Measurements from ENCODE around the gene PRR20G. TPM values are rescaled to one million over a fixed set of nuclear protein-coding genes. Genes with fewer than 3 reads are reported as not detected.

The PRR20G gene
- polyA plus RNA-seq = not detected

GRCh38 chr3:127287840-127288239, at the start of gene PRR20G:
PRR20G (minus strand) TSS chr3:127288046; CDS start chr3:127287365, 681 bp downstream.
- Mint-ChIP-seq H3K9me3 (peaks cover 3 to 8% (median 3%) of the 10 kb centered on the region in 3 donors), H3K27ac (peak within 1 kb of the TSS in 1 of 3 donors; percentile 71), H3K36me3 (no peaks in the 10 kb centered on the region), H3K4me1 (no peaks in the 10 kb centered on the region), H3K4me3 (no peak within 1 kb of the TSS), H3K27me3 (peaks cover 4% of the 10 kb centered on the region)

DNA sequence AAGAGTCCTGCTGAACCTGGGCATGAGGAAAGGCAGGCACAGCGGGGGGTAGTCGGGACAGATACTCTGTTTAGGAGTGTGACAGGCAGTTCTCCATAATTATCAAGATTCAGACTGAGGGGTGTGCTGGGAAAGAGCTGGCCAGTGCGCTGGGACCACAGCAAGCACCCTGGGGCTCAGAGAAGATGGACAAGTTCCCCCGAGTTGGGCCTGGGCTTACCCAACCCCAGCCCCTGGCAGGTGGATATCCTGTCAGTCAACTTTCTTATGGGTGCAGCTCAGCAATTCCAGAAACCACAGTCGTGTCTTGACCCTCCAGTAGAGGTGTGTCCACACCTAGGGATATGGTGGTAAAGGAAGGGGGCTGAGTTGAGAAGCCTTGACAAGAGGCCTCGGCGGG, 49.2 kb upstream of the PRR20G start:
- Mint-ChIP-seq H3K27me3 (peaks cover 10% of the 10 kb centered on the region), H3K4me3 (no peak overlapping the region)

GRCh38 chr3:127336101-127336500, 48.3 kb upstream of the PRR20G start:
- Mint-ChIP-seq H3K36me3 (peaks cover 1% of the 10 kb centered on the region), H3K4me3 (no peak overlapping the region), H3K4me1 (no peaks in the 10 kb centered on the region), H3K27ac (no peak overlapping the region), H3K9me3 (peaks cover 5 to 24% (median 17%) of the 10 kb centered on the region in 3 donors), H3K27me3 (peaks cover 10% of the 10 kb centered on the region)

More for the DNA sequence above, 49.2 kb upstream of the PRR20G start:
- Mint-ChIP-seq H3K9me3 (peaks cover 3 to 24% (median 15%) of the 10 kb centered on the region in 3 donors), H3K36me3 (no peaks in the 10 kb centered on the region), H3K27ac (no peak overlapping the region), H3K4me1 (no peaks in the 10 kb centered on the region)

DNA sequence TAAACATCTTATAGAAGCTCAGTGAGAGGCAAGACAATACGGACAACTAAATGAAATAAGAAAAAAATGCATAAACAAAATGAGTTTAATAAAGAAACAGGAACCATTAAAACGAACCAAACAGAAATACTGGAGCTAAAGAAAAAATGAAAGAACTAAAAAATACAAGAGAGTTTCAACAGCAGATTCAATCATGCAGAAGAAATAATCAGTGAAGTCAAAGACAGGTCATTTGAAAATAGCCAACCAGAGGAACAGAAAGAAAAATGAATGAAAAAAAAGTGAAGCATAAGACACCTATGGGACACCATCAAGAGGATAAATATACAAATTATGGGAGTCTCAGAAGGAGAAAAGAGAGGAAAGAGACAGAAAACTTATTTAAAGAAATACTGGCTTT, 42.5 kb upstream of the PRR20G start:
- Mint-ChIP-seq H3K9me3 (peaks cover 3 to 26% (median 20%) of the 10 kb centered on the region in 3 donors), H3K27ac (no peak overlapping the region), H3K4me3 (peak overlapping the region in 1 of 4 donors; percentile 7), H3K36me3 (peaks cover 1% of the 10 kb centered on the region), H3K4me1 (peaks cover 0 to 2% (median 0%) of the 10 kb centered on the region in 3 donors), H3K27me3 (peaks cover 1% of the 10 kb centered on the region)

DNA sequence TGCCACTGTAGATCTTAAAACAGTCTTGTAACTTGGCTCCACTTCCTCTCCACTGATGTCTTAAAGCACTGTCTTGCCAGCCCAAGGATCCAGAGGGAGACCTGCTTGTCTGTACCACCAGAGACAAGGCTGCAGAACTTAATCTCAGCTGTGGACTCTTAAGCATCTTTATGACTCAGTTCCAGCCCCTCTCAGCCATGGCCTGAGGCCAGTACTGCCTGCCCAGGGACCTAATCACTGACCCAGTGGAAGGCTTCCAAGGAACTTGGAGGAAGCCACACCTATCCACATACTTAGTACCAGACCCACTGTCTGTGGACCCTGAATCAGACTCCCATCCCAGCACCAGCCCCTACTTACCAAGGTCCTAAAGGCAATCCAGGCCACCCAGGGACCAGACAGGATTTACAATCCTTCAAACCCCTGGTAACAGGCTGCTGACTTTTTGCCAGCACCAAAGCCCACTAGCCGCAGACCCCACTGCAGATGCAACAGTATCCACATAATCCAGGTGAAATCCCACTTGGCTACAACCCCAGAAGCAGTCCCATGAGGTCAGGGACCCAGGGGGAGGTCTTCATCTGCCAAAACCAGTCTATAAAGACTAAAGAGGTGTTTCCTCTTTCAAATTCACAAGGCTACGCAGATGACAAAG, 41.9 kb upstream of the PRR20G start:
- H3K27ac Mint-ChIP-seq = no peak overlapping the region
- peaks cover 6% of the 10 kb centered on the region for H3K27me3 Mint-ChIP-seq
- no peak overlapping the region for H3K4me3 Mint-ChIP-seq
- H3K9me3 Mint-ChIP-seq = peaks cover 2 to 23% (median 19%) of the 10 kb centered on the region in 3 donors
- H3K4me1 Mint-ChIP-seq = peaks cover 0 to 2% (median 0%) of the 10 kb centered on the region in 3 donors
- H3K36me3 Mint-ChIP-seq = peaks cover 1% of the 10 kb centered on the region

GRCh38 chr3:127328421-127328820, 40.6 kb upstream of the PRR20G start:
- Mint-ChIP-seq H3K4me1 (peaks cover 0 to 2% (median 0%) of the 10 kb centered on the region in 3 donors), H3K27me3 (peaks cover 11% of the 10 kb centered on the region), H3K4me3 (no peak overlapping the region), H3K9me3 (peaks cover 1 to 17% (median 16%) of the 10 kb centered on the region in 3 donors), H3K27ac (no peak overlapping the region), H3K36me3 (peaks cover 1% of the 10 kb centered on the region)

DNA sequence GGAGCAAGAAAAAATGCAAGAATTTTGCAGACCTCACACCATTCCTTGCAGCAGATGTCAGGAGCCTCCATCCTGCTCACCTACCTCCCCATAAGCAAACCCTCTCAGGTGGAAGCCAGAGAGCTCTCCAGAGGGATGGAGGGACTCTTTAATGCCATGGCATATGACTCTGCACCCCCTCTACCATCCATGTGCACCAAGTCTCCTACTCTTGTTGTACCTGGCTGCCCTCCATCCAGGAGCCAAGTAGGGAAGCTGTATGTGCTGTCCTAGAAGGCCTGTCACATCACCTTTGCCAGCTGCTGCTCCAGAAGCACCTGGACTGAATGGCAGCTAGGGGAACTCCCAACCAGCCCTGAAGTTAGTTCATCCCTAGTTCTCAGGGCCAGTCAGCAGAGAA, 38.5 kb upstream of the PRR20G start:
- Mint-ChIP-seq H3K36me3 (peaks cover 1% of the 10 kb centered on the region), H3K4me3 (no peak overlapping the region), H3K9me3 (peaks cover 2 to 5% (median 5%) of the 10 kb centered on the region in 3 donors), H3K4me1 (peaks cover 0 to 2% (median 0%) of the 10 kb centered on the region in 3 donors), H3K27me3 (peaks cover 10% of the 10 kb centered on the region), H3K27ac (no peak overlapping the region)

DNA sequence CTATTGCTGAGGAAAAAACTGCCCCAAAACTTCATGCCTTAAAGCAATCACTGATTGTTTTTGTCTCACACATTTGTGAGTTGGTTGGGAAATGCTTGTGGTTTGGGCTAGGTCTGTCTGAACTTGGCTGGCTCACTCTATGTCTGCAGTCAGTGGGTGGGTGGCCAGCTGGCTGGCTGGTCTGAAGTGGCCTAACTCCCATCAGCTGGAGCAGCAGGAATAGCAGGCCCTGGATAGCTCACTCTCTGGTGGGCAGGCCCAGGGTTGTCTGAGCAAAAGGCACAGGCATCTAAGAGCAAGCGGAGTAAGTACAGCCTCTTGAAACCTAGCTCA, 37.7 kb upstream of the PRR20G start:
- H3K4me3 Mint-ChIP-seq = no peak overlapping the region
- H3K27me3 Mint-ChIP-seq = peaks cover 10% of the 10 kb centered on the region
- H3K36me3 Mint-ChIP-seq = peaks cover 1% of the 10 kb centered on the region
- no peak overlapping the region for H3K27ac Mint-ChIP-seq
- H3K9me3 Mint-ChIP-seq = peaks cover 2 to 7% (median 7%) of the 10 kb centered on the region in 3 donors
- peaks cover 0 to 2% (median 0%) of the 10 kb centered on the region in 3 donors for H3K4me1 Mint-ChIP-seq

GRCh38 chr3:127324913-127325628, 37.2 kb upstream of the PRR20G start:
- Mint-ChIP-seq H3K4me1 (peaks cover 0 to 2% (median 0%) of the 10 kb centered on the region in 3 donors), H3K27me3 (peaks cover 10% of the 10 kb centered on the region), H3K9me3 (peaks cover 2 to 7% (median 5%) of the 10 kb centered on the region in 3 donors), H3K4me3 (no peak overlapping the region), H3K36me3 (peaks cover 1% of the 10 kb centered on the region), H3K27ac (no peak overlapping the region)

DNA sequence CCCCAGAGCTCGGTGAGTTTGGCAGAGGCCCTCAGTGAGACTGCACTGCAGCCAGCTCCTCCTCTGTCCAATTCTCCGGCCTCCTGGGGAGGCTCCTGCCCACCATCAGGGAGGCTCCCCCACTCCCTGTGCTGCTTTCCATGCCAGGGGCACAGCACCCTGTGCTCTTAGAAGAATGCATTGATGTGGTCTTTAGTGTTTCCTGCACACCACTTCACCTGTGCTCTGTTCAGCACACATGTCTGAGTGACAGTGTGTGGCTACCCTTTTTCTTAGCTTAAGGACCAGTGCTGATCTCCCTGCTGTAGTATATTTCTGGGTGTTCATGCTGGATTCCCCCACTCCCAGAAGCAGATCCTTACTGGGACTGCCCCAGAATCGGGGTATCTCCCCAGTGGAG, 36.2 kb upstream of the PRR20G start:
- H3K36me3 Mint-ChIP-seq = peaks cover 1% of the 10 kb centered on the region
- H3K4me1 Mint-ChIP-seq = peaks cover 0 to 2% (median 0%) of the 10 kb centered on the region in 3 donors
- H3K27ac Mint-ChIP-seq = no peak overlapping the region
- peaks cover 10% of the 10 kb centered on the region for H3K27me3 Mint-ChIP-seq
- peaks cover 2 to 7% (median 5%) of the 10 kb centered on the region in 3 donors for H3K9me3 Mint-ChIP-seq
- H3K4me3 Mint-ChIP-seq = no peak overlapping the region

- H3K36me3 Mint-ChIP-seq = peaks cover 1% of the 10 kb centered on the region
- peaks cover 0 to 2% (median 0%) of the 10 kb centered on the region in 3 donors for H3K4me1 Mint-ChIP-seq
- H3K4me3 Mint-ChIP-seq = no peak overlapping the region
- H3K27ac Mint-ChIP-seq = no peak overlapping the region
- peaks cover 3 to 7% (median 5%) of the 10 kb centered on the region in 3 donors for H3K9me3 Mint-ChIP-seq
- H3K27me3 Mint-ChIP-seq = peaks cover 10% of the 10 kb centered on the region
Measured at GRCh38 chr3:127323581-127323980, 35.7 kb upstream of the PRR20G start.

GRCh38 chr3:127321371-127321770, 33.5 kb upstream of the PRR20G start:
- Mint-ChIP-seq H3K36me3 (peaks cover 1% of the 10 kb centered on the region), H3K4me3 (no peak overlapping the region), H3K9me3 (peaks cover 3 to 7% (median 5%) of the 10 kb centered on the region in 3 donors), H3K4me1 (peaks cover 0 to 2% (median 0%) of the 10 kb centered on the region in 3 donors), H3K27me3 (peaks cover 13% of the 10 kb centered on the region), H3K27ac (no peak overlapping the region)

GRCh38 chr3:127320529-127321121, 32.8 kb upstream of the PRR20G start:
- H3K4me1 Mint-ChIP-seq = no peaks in the 10 kb centered on the region
- no peak overlapping the region for H3K4me3 Mint-ChIP-seq
- peaks cover 19% of the 10 kb centered on the region for H3K27me3 Mint-ChIP-seq
- peaks cover 1% of the 10 kb centered on the region for H3K36me3 Mint-ChIP-seq
- peaks cover 3 to 5% (median 4%) of the 10 kb centered on the region in 3 donors for H3K9me3 Mint-ChIP-seq
- H3K27ac Mint-ChIP-seq = no peak overlapping the region

- H3K36me3 Mint-ChIP-seq = peaks cover 2% of the 10 kb centered on the region
Measured at GRCh38 chr3:127316685-127317084, 28.8 kb upstream of the PRR20G start.

DNA sequence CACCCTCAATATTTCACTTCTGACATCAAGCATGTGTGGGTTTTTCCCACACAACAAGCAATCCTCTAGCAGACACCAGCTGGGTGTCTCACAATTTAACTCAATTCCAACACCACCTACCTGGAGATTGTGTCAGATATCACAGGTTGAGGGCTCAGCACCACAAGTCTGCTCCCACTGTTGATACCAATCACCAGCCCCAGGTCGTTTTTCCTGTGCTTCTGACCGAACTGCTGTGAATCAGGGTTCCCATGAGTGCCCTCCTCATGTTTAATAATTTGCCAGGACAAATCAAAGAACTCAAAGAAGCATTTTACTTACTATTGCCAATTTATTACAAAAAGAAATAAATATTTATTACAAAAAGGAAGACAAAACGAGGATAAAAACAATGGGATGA, 25.0 kb upstream of the PRR20G start:
- no peak overlapping the region for H3K27ac Mint-ChIP-seq
- no peak overlapping the region for H3K4me3 Mint-ChIP-seq
- H3K4me1 Mint-ChIP-seq = no peaks in the 10 kb centered on the region
- peaks cover 9% of the 10 kb centered on the region for H3K27me3 Mint-ChIP-seq
- H3K36me3 Mint-ChIP-seq = peaks cover 2% of the 10 kb centered on the region
- H3K9me3 Mint-ChIP-seq = peaks cover 0 to 8% (median 5%) of the 10 kb centered on the region in 3 donors

More at GRCh38 chr3:127316685-127317084, 28.8 kb upstream of the PRR20G start:
- Mint-ChIP-seq H3K27ac (no peak overlapping the region), H3K27me3 (peaks cover 13% of the 10 kb centered on the region), H3K4me1 (no peaks in the 10 kb centered on the region), H3K9me3 (peaks cover 3 to 9% (median 5%) of the 10 kb centered on the region in 3 donors), H3K4me3 (no peak overlapping the region)
